HepG2 (cell line): Measurements from ENCODE around the gene RASGRP4. TPM values are rescaled to one million over a fixed set of nuclear protein-coding genes. Genes with fewer than 3 reads are reported as not detected.

Experiments used
- CENPBD1 ChIP-seq: sonication (generic); formaldehyde crosslinking; IDR thresholded peaks from 2 replicates; pipeline ENCODE4 v1.8.0; 2022; ENCODE audit warnings: missing genetic modification reagents, low read depth, mild to moderate bottlenecking, borderline replicate concordance
- CREM ChIP-seq, 2 experiments: sonication (generic) in 1 of 2; formaldehyde crosslinking in 1 of 2; IDR thresholded peaks; 2 replicates each; pipeline versions ENCODE4 v1.4.0 to v1.6.1; 2016 to 2020; ENCODE audit warnings: antibody characterized with exemption in 1 of 2, mild to moderate bottlenecking in 1 of 2, missing genetic modification reagents in 1 of 2
- DMAP1 ChIP-seq: IDR thresholded peaks from 2 replicates; pipeline ENCODE4 v1.6.1; 2016
- GPN1 ChIP-seq: sonication (generic); formaldehyde crosslinking; IDR thresholded peaks from 2 replicates; pipeline ENCODE4 v1.5.1; 2020; ENCODE audit warnings: missing genetic modification reagents, borderline replicate concordance
- JDP2 ChIP-seq: sonication (generic); formaldehyde crosslinking; IDR thresholded peaks from 2 replicates; pipeline ENCODE4 v1.8.1; 2022; ENCODE audit warnings: missing genetic modification reagents, borderline replicate concordance
- KDM3A ChIP-seq: IDR thresholded peaks from 2 replicates; pipeline ENCODE4 v1.6.1; 2018; ENCODE audit warnings: low read depth, missing compliant biosample characterization
- MEIS1 ChIP-seq: sonication (generic); formaldehyde crosslinking; IDR thresholded peaks from 2 replicates; pipeline ENCODE4 v1.9.0; 2021; ENCODE audit warnings: mild to moderate bottlenecking, missing genetic modification reagents, moderate library complexity, borderline replicate concordance
- MZF1 ChIP-seq: sonication (generic); formaldehyde crosslinking; IDR thresholded peaks from 2 replicates; pipeline ENCODE4 v1.8.1; 2023; ENCODE audit warnings: mild to moderate bottlenecking, missing genetic modification reagents, borderline replicate concordance
- PATZ1 ChIP-seq: sonication (generic); formaldehyde crosslinking; IDR thresholded peaks from 2 replicates; pipeline ENCODE4 v1.4.0; 2020; ENCODE audit warnings: missing genetic modification reagents
- RFXANK ChIP-seq: IDR thresholded peaks from 2 replicates; pipeline ENCODE4 v1.6.1; 2016
- SIN3A ChIP-seq: IDR thresholded peaks from 2 replicates; pipeline ENCODE4 v1.6.1; 2011; ENCODE audit warnings: low read depth, mild to moderate bottlenecking, control low read depth, low read length, borderline replicate concordance
- TAF1 ChIP-seq: sonication (generic); formaldehyde crosslinking; IDR thresholded peaks from 2 replicates; pipeline ENCODE4 v1.4.0; 2020; ENCODE audit warnings: missing genetic modification reagents
- ZBTB3 ChIP-seq: sonication (generic); formaldehyde crosslinking; IDR thresholded peaks from 2 replicates; pipeline ENCODE4 v1.4.0; 2020; ENCODE audit warnings: low read depth, mild to moderate bottlenecking, moderate library complexity, missing genetic modification reagents, borderline replicate concordance
- ZC3H4 ChIP-seq: sonication (generic); formaldehyde crosslinking; IDR thresholded peaks from 2 replicates; pipeline ENCODE4 v1.4.0; 2020; ENCODE audit warnings: missing genetic modification reagents, borderline replicate concordance
- ZFP1 ChIP-seq: IDR thresholded peaks from 2 replicates; pipeline ENCODE4 v1.6.1; 2016
- ZFY ChIP-seq: sonication (generic); formaldehyde crosslinking; IDR thresholded peaks from 2 replicates; pipeline ENCODE4 v1.4.0; 2020; ENCODE audit warnings: missing genetic modification reagents
- ZIK1 ChIP-seq: sonication (generic); formaldehyde crosslinking; IDR thresholded peaks from 2 replicates; pipeline ENCODE4 v1.5.0; 2020; ENCODE audit warnings: mild to moderate bottlenecking, low read depth, missing genetic modification reagents, borderline replicate concordance
- ZNF101 ChIP-seq: sonication (generic); formaldehyde crosslinking; IDR thresholded peaks from 2 replicates; pipeline ENCODE4 v1.4.0; 2020; ENCODE audit warnings: mild to moderate bottlenecking, low read depth, missing genetic modification reagents, borderline replicate concordance
- ZNF30 ChIP-seq: sonication (generic); formaldehyde crosslinking; IDR thresholded peaks from 2 replicates; pipeline ENCODE4 v1.5.0; 2020; ENCODE audit warnings: mild to moderate bottlenecking, missing genetic modification reagents
- ZNF441 ChIP-seq: sonication (generic); formaldehyde crosslinking; IDR thresholded peaks from 2 replicates; pipeline ENCODE4 v1.7.0; 2021; ENCODE audit warnings: missing genetic modification reagents, borderline replicate concordance
- ZNF574 ChIP-seq: sonication (generic); formaldehyde crosslinking; IDR thresholded peaks from 2 replicates; pipeline ENCODE4 v1.4.0; 2020; ENCODE audit warnings: missing genetic modification reagents
- ZNF616 ChIP-seq: sonication (generic); formaldehyde crosslinking; IDR thresholded peaks from 2 replicates; pipeline ENCODE4 v1.5.0; 2020; ENCODE audit warnings: low read depth, mild to moderate bottlenecking, missing genetic modification reagents
- ZNF660 ChIP-seq: sonication (generic); formaldehyde crosslinking; IDR thresholded peaks from 2 replicates; pipeline ENCODE4 v1.5.1; 2020; ENCODE audit warnings: mild to moderate bottlenecking, low read depth, missing genetic modification reagents, borderline replicate concordance
- ZNF737 ChIP-seq: sonication (generic); formaldehyde crosslinking; IDR thresholded peaks from 2 replicates; pipeline ENCODE4 v1.5.0; 2020; ENCODE audit warnings: missing genetic modification reagents, mild to moderate bottlenecking, borderline replicate concordance
- ZNF740 ChIP-seq: sonication (generic); formaldehyde crosslinking; IDR thresholded peaks from 2 replicates; pipeline ENCODE4 v1.4.0; 2020; ENCODE audit warnings: missing genetic modification reagents
- polyA plus RNA-seq, 8 experiments: library from polyadenylated mRNA; depleted of rRNA in 3 of 8; stranded (reverse) in 7 of 8; unstranded in 1 of 8; fragments of >200 nt; fragmentation: Illumina TruSeq in 4 of 8; extraction: Trizol in 4 of 8; gene quantifications; 2 replicates each; pipeline versions ENCODE4 v1.2.1 to v1.2.3, GENCODE V29; 2011 to 2016; ENCODE audit warnings: low read depth in 4 of 8, missing spikeins in 1 of 8, mixed read lengths in 1 of 8; ENCODE audit not compliant: insufficient read depth in 1 of 8
- total RNA-seq, 5 experiments: library from RNA; depleted of rRNA; stranded (reverse); fragments of >200 nt; fragmentation: Illumina TruSeq; extraction: Trizol; gene quantifications; 2 replicates each; pipeline ENCODE4 v1.2.3, GENCODE V29; 2016; ENCODE audit warnings: low read depth in 1 of 5

The RASGRP4 gene
- total and polyA plus RNA-seq, 2 of the 13 experiments (the other 11 are each of a cell fraction or from before 2014, with no cell fraction given) = not detected

GRCh38 chr19:38374332-38375097 is 51.5 kb downstream of the RASGRP4 start, which contains the start of gene PSMD8 (continued):
- TF ChIP-seq PATZ1 (CRISPR knock-in tag) (peak; percentile 82), ZNF30 (CRISPR knock-in tag) (no peak), ZNF616 (CRISPR knock-in tag) (no peak), JDP2 (CRISPR knock-in tag) (no peak), ZNF441 (peak; percentile 75), TAF1 (CRISPR knock-in tag) (peak; percentile 100), GPN1 (CRISPR knock-in tag) (0 out of 2 replicates have a peak, but pooled peaks have one; percentile 50), ZIK1 (CRISPR knock-in tag) (peak; percentile 80; the same call in 1 of the 2 replicates), CENPBD1 (CRISPR knock-in tag) (no peak), ZC3H4 (CRISPR knock-in tag) (no peak), ZNF574 (peak; percentile 85), ZBTB3 (CRISPR knock-in tag) (0 out of 2 replicates have a peak, but pooled peaks have one; percentile 81), ZNF740 (CRISPR knock-in tag) (peak; percentile 96), ZFP1 (CRISPR knock-in tag) (no peak; the same call in 1 of the 2 replicates), SIN3A (peak; percentile 78), CREM (IDR thresholded peaks at IDR 0.05) (peak; percentile 93), CREM (CRISPR knock-in tag; IDR thresholded peaks at IDR 0.05) (0 out of 2 replicates have a peak, but pooled peaks have one; percentile 28), MZF1 (CRISPR knock-in tag) (no peak), ZNF737 (no peak), MEIS1 (CRISPR knock-in tag) (peak; percentile 97), ZNF101 (no peak), ZFY (CRISPR knock-in tag) (peak; percentile 99), DMAP1 (peak; percentile 87), ZNF660 (no peak), RFXANK (no peak), KDM3A (peak; percentile 85; the same call in 1 of the 2 replicates)
